Suppressor macrophage treated with lipopolysaccharide for 1 hour (primary cell): ENCODE results near the gene FOSL2.
A peak's percentile ranks its signal among the peaks of the same experiment; 100 is the strongest.

ENCODE experiments used
- DNase-seq, 3 donors: peaks; one replicate each; pipeline ENCODE4 v3.0.0-alpha.2; 2020 to 2022

The FOSL2 gene

DNA sequence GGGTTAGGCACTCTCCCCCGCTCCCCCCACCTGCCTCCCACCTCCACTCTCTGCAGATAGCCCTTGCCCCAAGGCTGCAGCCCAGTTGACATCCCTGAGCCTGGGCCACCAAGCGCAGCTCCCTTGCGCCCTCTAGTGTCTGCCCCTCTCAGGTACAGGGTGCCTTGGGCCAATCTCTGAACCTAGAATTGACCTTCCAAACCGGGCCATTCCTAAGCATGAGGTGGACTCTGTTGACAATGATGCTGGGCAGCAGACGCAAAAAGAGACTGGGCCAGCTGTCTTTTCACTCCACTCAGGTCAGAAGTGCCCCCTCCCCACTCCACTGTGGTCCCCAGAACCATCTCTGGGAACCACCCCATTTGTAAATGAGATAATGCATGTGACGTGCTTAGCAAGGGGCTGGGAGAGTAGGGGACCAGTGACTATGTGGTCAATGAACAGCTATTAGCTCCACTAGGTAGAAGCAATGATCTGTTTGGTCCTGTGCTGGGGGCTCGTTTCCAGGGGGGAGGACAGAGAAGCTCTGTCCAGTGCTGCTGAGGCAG lies 60.0 kb downstream of the FOSL2 start:
- peak; percentile 78 to 90 (median 89) for DNase-seq

- no peak for DNase-seq
Measured at GRCh38 chr2:28453396-28453795, 60.7 kb downstream of the FOSL2 start.

DNA sequence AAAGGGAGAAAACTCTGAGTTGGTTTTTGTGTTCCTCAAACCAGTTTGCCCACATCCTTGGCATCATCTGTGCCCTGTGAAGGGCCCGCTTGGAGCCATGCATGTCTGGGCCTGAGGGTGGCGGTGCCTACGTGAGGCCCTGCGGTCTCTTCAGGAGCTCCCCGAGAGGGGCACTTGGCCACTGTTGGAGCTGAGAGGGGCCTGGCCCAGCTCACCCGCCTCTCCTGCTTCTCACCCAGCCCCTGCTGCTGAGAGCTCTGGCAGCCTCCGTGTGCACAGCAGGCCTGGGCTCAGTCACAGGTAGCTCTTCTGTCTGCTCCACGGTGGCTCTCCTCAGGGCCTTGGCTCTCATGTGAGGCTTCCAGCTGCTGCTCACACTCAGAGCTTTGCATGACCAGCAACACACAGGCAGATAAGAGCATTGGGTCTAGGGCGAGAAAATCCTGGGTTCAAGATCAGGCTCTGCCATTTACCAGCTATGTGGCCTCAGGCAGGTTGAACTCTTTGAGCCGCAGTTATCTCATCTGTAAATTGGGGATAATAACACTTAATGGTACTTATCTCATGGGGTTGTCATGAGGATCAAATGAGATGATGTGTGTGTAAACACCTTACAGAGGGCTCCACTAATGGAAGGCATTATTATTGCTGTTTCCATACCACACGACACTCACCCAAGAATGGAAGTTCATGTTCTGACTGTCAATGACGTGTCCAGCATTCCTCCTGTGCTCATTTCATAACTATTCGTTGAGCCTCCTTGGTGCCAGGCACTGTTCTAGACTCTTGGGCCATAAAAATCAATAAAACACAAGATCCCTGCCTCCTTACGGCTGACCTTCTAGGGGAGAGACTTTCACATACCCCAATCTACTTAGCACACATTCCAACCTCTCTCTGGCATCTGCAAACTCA lies 61.6 kb downstream of the FOSL2 start:
- no peak for DNase-seq

- DNase-seq = no peak
Measured at GRCh38 chr2:28457237-28457636, 64.6 kb downstream of the FOSL2 start.

GRCh38 chr2:28461056-28461455 lies 68.4 kb downstream of the FOSL2 start:
- no peak for DNase-seq

- no peak for DNase-seq
Measured at GRCh38 chr2:28462122-28462521, 69.5 kb downstream of the FOSL2 start.

DNA sequence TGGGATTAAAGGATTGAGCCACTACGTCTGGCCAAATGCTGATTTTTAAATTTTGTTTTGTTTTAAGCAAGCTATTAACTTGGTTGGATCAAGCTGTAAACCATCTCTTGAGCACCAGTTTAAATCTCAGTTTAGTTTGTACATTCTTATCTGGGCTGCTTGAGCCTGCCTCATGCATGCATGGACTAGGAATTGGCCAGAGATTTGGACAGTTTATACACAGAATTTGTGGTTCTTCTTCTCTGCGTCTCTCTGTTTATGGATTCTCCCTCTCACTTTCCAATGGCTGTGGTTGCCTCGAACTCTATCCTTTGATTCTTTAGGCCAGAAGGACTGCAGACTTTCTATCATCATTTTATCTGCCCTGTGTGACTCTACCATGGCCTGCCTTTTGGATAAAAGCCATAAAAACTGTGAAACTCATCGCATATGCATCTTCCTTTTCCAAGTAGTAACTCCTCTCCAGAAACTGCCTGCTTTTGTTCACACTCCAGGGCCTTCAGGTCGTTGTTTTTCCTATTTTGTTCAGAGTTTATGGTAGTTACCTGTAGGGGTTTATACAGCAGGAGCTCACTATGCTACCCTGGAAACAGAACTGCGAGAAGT lies 70.7 kb downstream of the FOSL2 start:
- DNase-seq = no peak

DNA sequence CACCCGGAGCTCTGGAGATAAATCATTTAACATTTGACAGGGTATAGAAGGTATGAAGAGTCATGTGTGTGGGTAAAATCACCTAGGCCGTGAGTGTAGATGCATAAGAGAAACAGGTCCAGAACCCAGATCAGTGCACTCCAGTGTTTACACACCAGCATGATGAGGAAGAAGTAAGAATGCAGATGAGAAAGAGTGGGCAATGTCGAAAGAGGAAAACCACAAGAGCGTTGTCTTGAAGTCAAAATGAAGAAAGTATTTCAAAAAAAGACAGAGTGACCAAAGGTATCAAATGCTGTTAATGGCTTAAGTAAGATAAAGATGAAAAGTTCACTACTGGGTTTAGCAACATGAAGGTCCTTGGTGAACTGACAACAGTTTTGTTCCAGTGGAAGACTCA lies 71.2 kb downstream of the FOSL2 start:
- peak; percentile 54 to 73 (median 58) for DNase-seq

DNA sequence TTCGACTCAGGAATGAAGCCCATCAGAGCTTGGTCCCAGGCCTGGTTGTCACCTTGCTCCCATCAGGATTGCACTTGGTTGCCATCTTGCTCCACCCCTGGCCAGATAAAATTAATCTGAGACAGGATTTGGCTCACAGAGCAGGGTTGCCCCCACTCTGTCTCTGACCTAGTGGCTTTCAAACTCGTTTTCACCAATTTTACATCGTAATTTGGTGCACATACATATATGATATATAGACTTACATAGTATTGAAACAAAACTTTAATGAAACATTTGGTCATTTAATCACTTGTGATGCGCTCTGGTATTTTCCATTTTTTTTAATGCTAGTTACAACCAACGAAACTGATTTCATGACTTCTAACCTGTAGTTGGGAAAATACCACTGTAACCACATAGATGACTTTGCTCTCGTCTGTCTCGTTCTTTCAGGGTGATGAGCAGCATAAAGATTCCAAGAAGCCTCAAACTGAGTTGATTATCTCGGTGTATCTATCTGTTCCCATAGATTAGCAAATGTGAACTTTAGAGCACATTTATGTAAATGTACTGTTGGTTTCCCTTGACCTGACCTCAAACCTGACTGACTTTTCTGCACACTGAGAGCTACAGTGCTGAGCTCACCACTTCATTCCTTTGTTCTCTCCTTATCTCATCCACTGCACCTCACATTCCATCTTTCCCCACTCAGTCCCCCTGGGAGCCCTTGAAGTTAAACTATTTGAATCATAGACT lies 72.7 kb downstream of the FOSL2 start:
- no peak for DNase-seq
